ENCODE data around the gene RAB43. TPM values are rescaled to one million over a fixed set of nuclear protein-coding genes. Genes with fewer than 3 reads are reported as not detected.

The RAB43 gene
- total RNA-seq, 2 experiments from 2014 or later = 10.4 to 12.5 TPM

- Histone ChIP-seq H3K36me3 (ENCODE audit: insufficient read depth, low read length) (peaks cover 23% of the 10 kb centered on the region), H4K20me1 (ENCODE audit: insufficient read depth, low read length) (no peaks in the 10 kb centered on the region), H3K4me3 (ENCODE audit: low read depth, low read length, poor library complexity, severe bottlenecking) (peak overlapping the region; percentile 23), H3K9me3 (ENCODE audit: low read length) (no peaks in the 10 kb centered on the region), H3K27ac (ENCODE audit: low read depth, low read length, poor library complexity, severe bottlenecking) (peak overlapping the region; percentile 48), H3K79me2 (ENCODE audit: insufficient read depth, low read depth, low read length) (peaks cover 19% of the 10 kb centered on the region), H3K4me2 (ENCODE audit: low read length) (peak overlapping the region; percentile 64), H2AFZ (ENCODE audit: low read length) (no peak overlapping the region; the same call in 1 of the 2 replicates), H3K4me1 (ENCODE audit: insufficient read depth, low read length, poor library complexity, severe bottlenecking) (peaks cover 38% of the 10 kb centered on the region), H3K9me2 (ENCODE audit: insufficient read depth, low read length) (no peaks in the 10 kb centered on the region)
- intact Hi-C loops (cut with micrococcal nuclease; ENCODE audit: unreplicated experiment) = loop anchor here (5.0 kb wide), 1 partner anchor 109 kb away; no protein-coding TSS in a partner anchor
- POLR2A ChIA-PET = interaction anchor here (0.6 to 0.9 kb wide), 3 partner anchors 12 to 101 kb away, joined by 3 to 7 read pairs (median 4); no protein-coding TSS in a partner anchor
- TF ChIP-seq CTCF (conservative IDR thresholded peaks at IDR 0.05; ENCODE audit: low read length) (no peak), EZH2phosphoT487 (IDR thresholded peaks at IDR 0.05; ENCODE audit: borderline replicate concordance, low read depth, low read length) (no peak)
- BruUV-seq (replicated peaks) = no TSS peak
- CTCF ChIA-PET (ENCODE audit: unreplicated experiment) = interaction anchor here (1.1 kb wide), 1 partner anchor 12 kb away, joined by 3 read pairs; no protein-coding TSS in a partner anchor
- DNase-seq (ENCODE audit: low spot score) = peak; percentile 42
Observed at GRCh38 chr3:129123314-129124060, 1.9 kb upstream of the RAB43 start.

DNA sequence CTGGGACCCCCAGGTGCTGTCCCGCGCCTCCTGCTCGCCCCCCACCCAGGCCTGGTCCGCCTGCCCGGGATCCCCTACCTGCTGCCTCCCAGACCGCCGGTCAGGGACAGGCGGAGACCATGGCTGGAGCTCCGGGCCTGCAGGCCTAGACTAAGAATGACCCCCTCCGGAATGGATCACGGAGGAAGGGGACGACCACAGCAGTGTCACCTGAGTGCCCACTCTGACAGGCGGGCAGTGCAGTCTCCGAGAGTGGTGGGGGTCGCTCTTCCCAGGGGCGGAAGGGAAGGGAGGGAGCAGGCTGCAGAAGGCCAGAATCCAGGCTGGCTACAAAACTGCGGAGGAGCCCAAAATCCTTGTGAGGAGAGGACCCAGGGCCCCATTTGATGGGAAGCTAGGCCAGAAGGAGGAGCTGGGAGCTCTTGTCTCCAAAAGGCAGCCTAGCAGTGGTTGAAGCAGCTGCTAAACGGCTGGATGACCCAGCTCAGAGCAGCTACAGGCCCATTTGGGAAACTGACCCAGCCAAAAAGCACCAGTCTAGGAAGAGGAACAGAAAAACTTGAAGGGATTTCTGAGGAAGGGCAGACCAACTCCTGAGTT lies 908 bp upstream of the RAB43 start:
- BruUV-seq (replicated peaks) = no TSS peak
- Histone ChIP-seq H3K27ac (ENCODE audit: low read depth, low read length, poor library complexity, severe bottlenecking) (peak overlapping the region; percentile 48), H3K4me1 (ENCODE audit: insufficient read depth, low read length, poor library complexity, severe bottlenecking) (peaks cover 48% of the 10 kb centered on the region), H3K79me2 (ENCODE audit: insufficient read depth, low read depth, low read length) (peaks cover 24% of the 10 kb centered on the region), H3K9me2 (ENCODE audit: insufficient read depth, low read length) (no peaks in the 10 kb centered on the region), H3K4me2 (ENCODE audit: low read length) (peak overlapping the region; percentile 64), H4K20me1 (ENCODE audit: insufficient read depth, low read length) (no peaks in the 10 kb centered on the region), H3K36me3 (ENCODE audit: insufficient read depth, low read length) (peaks cover 28% of the 10 kb centered on the region; the same call in 1 of the 2 replicates), H2AFZ (ENCODE audit: low read length) (no peak overlapping the region), H3K9me3 (ENCODE audit: low read length) (no peaks in the 10 kb centered on the region), H3K4me3 (ENCODE audit: low read depth, low read length, poor library complexity, severe bottlenecking) (peak overlapping the region; percentile 61)
- no peak for DNase-seq (ENCODE audit: low spot score)
- CTCF ChIA-PET (ENCODE audit: unreplicated experiment) = interaction anchor here (0.6 to 1.1 kb wide), 6 partner anchors 13 to 195 kb away, joined by 3 to 8 read pairs (median 4); no protein-coding TSS in a partner anchor
- TF ChIP-seq EZH2phosphoT487 (IDR thresholded peaks at IDR 0.05; ENCODE audit: borderline replicate concordance, low read depth, low read length) (no peak), CTCF (conservative IDR thresholded peaks at IDR 0.05; ENCODE audit: low read length) (no peak)
- POLR2A ChIA-PET = interaction anchor here (0.6 to 1.6 kb wide), 10 partner anchors 13 to 483 kb away, joined by 3 to 8 read pairs (median 3); no protein-coding TSS in a partner anchor
- intact Hi-C loops (cut with micrococcal nuclease; ENCODE audit: unreplicated experiment) = loop anchor here (5.0 kb wide), 1 partner anchor 110 kb away; no protein-coding TSS in a partner anchor
